H1 (cell line): Measurements from ENCODE around the gene ALG9. TPM values are rescaled to one million over a fixed set of nuclear protein-coding genes. Genes with fewer than 3 reads are reported as not detected.

Source experiments
- KDM5A ChIP-seq: fragments of 200-600 bp; IDR thresholded peaks from 2 replicates; pipeline ENCODE4 v1.7.1; 2012; ENCODE audit warnings: mild to moderate bottlenecking, low read length, inconsistent platforms, mixed read lengths
- SP4 ChIP-seq: IDR thresholded peaks from 2 replicates; pipeline ENCODE4 v1.6.1; 2012; ENCODE audit warnings: low read length, inconsistent platforms
- polyA plus RNA-seq, 7 experiments: library from polyadenylated mRNA; depleted of rRNA in 3 of 7; stranded (reverse) in 5 of 7; unstranded in 2 of 7; fragments of >200 nt in 5 of 7; fragments of 200-250 nt in 2 of 7; gene quantifications; 1 replicate in 5 of 7; 2 replicates in 1 of 7; 4 replicates in 1 of 7; pipeline versions ENCODE4 v1.2.1 to v1.2.3, GENCODE V29; 2011 to 2013; ENCODE audit warnings: missing spikeins in 2 of 7, mixed read lengths in 2 of 7
- total RNA-seq: library from RNA; stranded (reverse); fragmentation: NEBNext Ultra II Directional; extraction: Animal tissue kit (Norgen Biotek cat#: 25700); gene quantifications from 2 replicates; pipeline ENCODE4 v1.2.1, GENCODE V29; 2021
- TF ChIP-seq, protein P1 (sequence below): IDR thresholded peaks from 2 replicates; pipeline ENCODE4 v1.6.1; 2012; ENCODE audit warnings: low read length, inconsistent platforms

Gene ALG9
- total and polyA plus RNA-seq, 2 of the 8 experiments (the other 6 are each of a cell fraction or from before 2014, with no cell fraction given), result 23.5 to 24.5 TPM

- TF ChIP-seq, protein P1, sequence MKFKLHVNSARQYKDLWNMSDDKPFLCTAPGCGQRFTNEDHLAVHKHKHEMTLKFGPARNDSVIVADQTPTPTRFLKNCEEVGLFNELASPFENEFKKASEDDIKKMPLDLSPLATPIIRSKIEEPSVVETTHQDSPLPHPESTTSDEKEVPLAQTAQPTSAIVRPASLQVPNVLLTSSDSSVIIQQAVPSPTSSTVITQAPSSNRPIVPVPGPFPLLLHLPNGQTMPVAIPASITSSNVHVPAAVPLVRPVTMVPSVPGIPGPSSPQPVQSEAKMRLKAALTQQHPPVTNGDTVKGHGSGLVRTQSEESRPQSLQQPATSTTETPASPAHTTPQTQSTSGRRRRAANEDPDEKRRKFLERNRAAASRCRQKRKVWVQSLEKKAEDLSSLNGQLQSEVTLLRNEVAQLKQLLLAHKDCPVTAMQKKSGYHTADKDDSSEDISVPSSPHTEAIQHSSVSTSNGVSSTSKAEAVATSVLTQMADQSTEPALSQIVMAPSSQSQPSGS, result no peak
- no peak for TF ChIP-seq KDM5A
- TF ChIP-seq SP4, result no peak
Observed at GRCh38 chr11:111778047-111778558, 93.3 kb downstream of the ALG9 start (continued).
